HG02763 (cell line): ENCODE results near the gene KRTAP2-2.
"Not testable (repeated sequence)": the region's sequence is repeated elsewhere in the genome, so short reads cannot be mapped to it uniquely, and the experiment has no call there.

Experiments
- ATAC-seq: cut with Tn5 transposase; IDR thresholded peaks from one replicate; pipeline ENCODE4 v1.9.1; 2021; ENCODE audit warnings: mild to moderate bottlenecking, moderate library complexity; ENCODE audit not compliant: unreplicated experiment

KRTAP2-2 gene

GRCh38 chr17:41065016-41065689, 10.1 kb upstream of the KRTAP2-2 start:
- ATAC-seq: not testable (repeated sequence)

- ATAC-seq: no peak
These were observed 9.3 kb upstream of the KRTAP2-2 start for GRCh38 chr17:41064301-41064700.

GRCh38 chr17:41063449-41063848, 8.4 kb upstream of the KRTAP2-2 start:
- no peak for ATAC-seq

GRCh38 chr17:41061964-41062363, 6.9 kb upstream of the KRTAP2-2 start:
- no peak for ATAC-seq

GRCh38 chr17:41060052-41060604, 5.1 kb upstream of the KRTAP2-2 start, which contains the start of gene KRTAP2-3:
TSS of gene KRTAP2-3 (minus strand) at chr17:41060114. CDS start at chr17:41060050, 64 bp downstream.
- ATAC-seq: no peak

- ATAC-seq: not testable (repeated sequence)
These were observed 4.4 kb upstream of the KRTAP2-2 start for GRCh38 chr17:41059276-41060051.

GRCh38 chr17:41058741-41059140, 3.7 kb upstream of the KRTAP2-2 start:
- ATAC-seq: no peak

- ATAC-seq: no peak
These were observed 2.5 kb upstream of the KRTAP2-2 start for GRCh38 chr17:41057547-41057946.

- not testable (repeated sequence) for ATAC-seq
These were observed 474 bp downstream of the KRTAP2-2 start for GRCh38 chr17:41054556-41054955.

GRCh38 chr17:41054025-41054424, 1.0 kb downstream of the KRTAP2-2 start:
- no peak for ATAC-seq

GRCh38 chr17:41052566-41052965, 2.5 kb downstream of the KRTAP2-2 start:
- ATAC-seq: no peak

- no peak for ATAC-seq
These were observed 5.9 kb downstream of the KRTAP2-2 start for GRCh38 chr17:41049110-41049509.

- ATAC-seq: no peak
These were observed 6.6 kb downstream of the KRTAP2-2 start for GRCh38 chr17:41048441-41048840.

- ATAC-seq: not testable (repeated sequence)
These were observed 8.1 kb downstream of the KRTAP2-2 start, which contains the start of gene KRTAP2-1 for GRCh38 chr17:41046735-41047465. TSS of gene KRTAP2-1 (minus strand) at chr17:41047316. CDS start at chr17:41047267, 49 bp downstream.

- ATAC-seq: no peak
These were observed 12.1 kb downstream of the KRTAP2-2 start for GRCh38 chr17:41042953-41043352.

GRCh38 chr17:41040783-41041571, 14.1 kb downstream of the KRTAP2-2 start, which contains the start of gene KRTAP1-1:
TSS of gene KRTAP1-1 (minus strand) at chr17:41041450. CDS start at chr17:41041397, 53 bp downstream.
- ATAC-seq: not testable (repeated sequence)

- no peak for ATAC-seq
These were observed 17.1 kb downstream of the KRTAP2-2 start for GRCh38 chr17:41037853-41038350.

- not testable (repeated sequence) for ATAC-seq
These were observed 20.6 kb downstream of the KRTAP2-2 start, which contains the start of gene KRTAP1-3 for GRCh38 chr17:41034346-41034935. TSS of gene KRTAP1-3 (minus strand) at chr17:41034874. CDS start at chr17:41034821, 53 bp downstream.

GRCh38 chr17:41029633-41030245, 25.3 kb downstream of the KRTAP2-2 start, which contains the start of gene KRTAP1-4:
TSS of gene KRTAP1-4 (minus strand) at chr17:41030195. CDS start at chr17:41030078, 117 bp downstream.
- ATAC-seq: no peak
